Trophoblast cell (in vitro differentiated cells and primary cell): ENCODE data around the gene XPR1.
"Not testable (repeated sequence)": the region's sequence is repeated elsewhere in the genome, so short reads cannot be mapped to it uniquely, and the experiment has no call there.

Experiments used
- DNase-seq, 2 donors: peaks; one replicate each; pipeline ENCODE4 v3.0.0-alpha.2; 2016
- H2AFZ ChIP-seq: 2 replicates; pipeline ENCODE4 v1.6.1; 2013; ENCODE audit warnings: low read length, moderate library complexity, mild to moderate bottlenecking; ENCODE audit not compliant: insufficient read depth, poor library complexity
- H2AK5ac ChIP-seq: 2 replicates; pipeline ENCODE4 v1.6.1; 2013; ENCODE audit warnings: mild to moderate bottlenecking, low read length
- H2BK120ac ChIP-seq: 2 replicates; pipeline ENCODE4 v1.6.1; 2013; ENCODE audit warnings: low read length, mild to moderate bottlenecking, moderate library complexity; ENCODE audit not compliant: insufficient read depth, poor library complexity
- H2BK12ac ChIP-seq: 2 replicates; pipeline ENCODE4 v1.6.1; 2013; ENCODE audit warnings: mild to moderate bottlenecking, low read length, moderate library complexity
- H2BK5ac ChIP-seq: 2 replicates; pipeline ENCODE4 v1.6.1; 2013; ENCODE audit warnings: low read length, low read depth, moderate library complexity, mild to moderate bottlenecking; ENCODE audit not compliant: poor library complexity
- H3K14ac ChIP-seq: 2 replicates; pipeline ENCODE4 v1.6.1; 2013; ENCODE audit warnings: mild to moderate bottlenecking, low read length
- H3K18ac ChIP-seq: 2 replicates; pipeline ENCODE4 v1.6.1; 2013; ENCODE audit warnings: mild to moderate bottlenecking, low read length
- H3K23ac ChIP-seq: 2 replicates; pipeline ENCODE4 v1.6.1; 2013; ENCODE audit warnings: low read length
- H3K27ac ChIP-seq: 2 replicates; pipeline ENCODE4 v1.5.1; 2013; ENCODE audit warnings: low read depth, mild to moderate bottlenecking, inconsistent platforms, low read length, moderate library complexity
- H3K27me3 ChIP-seq: 2 replicates; pipeline ENCODE4 v1.6.1; 2013; ENCODE audit warnings: inconsistent platforms, mild to moderate bottlenecking, low read length, moderate library complexity; ENCODE audit not compliant: insufficient read depth
- H3K36me3 ChIP-seq, 2 experiments: 1 replicate in 1 of 2; 2 replicates in 1 of 2; pipeline ENCODE4 v1.6.1; 2013; ENCODE audit warnings: low read length in 2 of 2, mild to moderate bottlenecking in 2 of 2, moderate library complexity in 1 of 2; ENCODE audit not compliant: insufficient read depth in 2 of 2, control insufficient read depth in 1 of 2
- H3K4ac ChIP-seq: 2 replicates; pipeline ENCODE4 v1.6.1; 2013; ENCODE audit warnings: low read depth, mild to moderate bottlenecking, low read length, moderate library complexity
- H3K4me1 ChIP-seq, 2 experiments: 1 replicate in 1 of 2; 2 replicates in 1 of 2; pipeline ENCODE4 v1.6.1; 2013; ENCODE audit warnings: low read length in 2 of 2, mild to moderate bottlenecking in 2 of 2, moderate library complexity in 1 of 2; ENCODE audit not compliant: insufficient read depth in 2 of 2, control insufficient read depth in 1 of 2
- H3K4me2 ChIP-seq: 2 replicates; pipeline ENCODE4 v1.6.1; 2013; ENCODE audit warnings: inconsistent platforms, mild to moderate bottlenecking, low read length, moderate library complexity
- H3K4me3 ChIP-seq: 2 replicates; pipeline ENCODE4 v1.5.1; 2013; ENCODE audit warnings: mild to moderate bottlenecking, low read depth, low read length, inconsistent platforms
- H3K79me1 ChIP-seq: one replicate; pipeline ENCODE4 v1.6.1; 2013; ENCODE audit warnings: low read length
- H3K79me2 ChIP-seq: 2 replicates; pipeline ENCODE4 v1.6.1; 2013; ENCODE audit warnings: low read length, mild to moderate bottlenecking; ENCODE audit not compliant: control insufficient read depth, insufficient read depth, poor library complexity
- H3K9ac ChIP-seq: 2 replicates; pipeline ENCODE4 v1.6.1; 2013; ENCODE audit warnings: mild to moderate bottlenecking, low read length
- H3K9me3 ChIP-seq: 2 replicates; pipeline ENCODE4 v1.6.1; 2013; ENCODE audit warnings: low read depth, mild to moderate bottlenecking, control low read depth, inconsistent platforms, low read length; ENCODE audit not compliant: insufficient read depth
- H4K12ac ChIP-seq: 2 replicates; pipeline ENCODE4 v1.6.1; 2013; ENCODE audit warnings: low read depth, mild to moderate bottlenecking, low read length, moderate library complexity
- H4K8ac ChIP-seq: 2 replicates; pipeline ENCODE4 v1.6.1; 2013; ENCODE audit warnings: low read depth, mild to moderate bottlenecking, low read length, moderate library complexity
- H4K91ac ChIP-seq: one replicate; pipeline ENCODE4 v1.6.1; 2013; ENCODE audit warnings: low read depth, mild to moderate bottlenecking, low read length, moderate library complexity
- WGBS: extraction: QIAGEN DNeasy Blood & Tissue Kit; methylation state at CpG from one replicate; pipeline ENCODE4 v1.1.7; 2013; ENCODE audit warnings: missing lambda C conversion rate; ENCODE audit not compliant: insufficient read length, insufficient coverage; ENCODE audit errors: extremely low coverage; 5-methylcytosine and 5-hydroxymethylcytosine counted together

XPR1 gene

DNA sequence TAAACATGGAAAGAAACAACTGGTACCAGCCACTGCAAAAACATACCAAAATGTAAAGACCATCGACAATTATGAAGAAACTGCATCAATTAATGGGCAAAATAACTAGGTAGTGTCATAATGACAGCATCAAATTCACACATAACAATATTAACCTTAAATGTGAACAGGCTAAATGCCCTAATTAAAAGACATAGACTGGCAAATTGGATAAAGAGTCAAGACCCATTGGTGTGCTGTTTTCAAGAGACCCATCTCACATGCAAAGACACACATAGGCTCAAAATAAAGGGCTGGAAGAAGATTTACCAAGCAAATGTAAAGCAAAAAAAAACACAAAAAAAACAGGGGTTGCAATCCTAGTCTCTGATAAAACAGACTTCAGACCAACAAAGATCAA lies 201.4 kb downstream of the XPR1 start:
- H2BK12ac ChIP-seq, H3K9me3 ChIP-seq, H3K18ac ChIP-seq, H3K4ac ChIP-seq, H2BK5ac ChIP-seq, H3K4me2 ChIP-seq, H4K8ac ChIP-seq, H3K79me2 ChIP-seq, H4K91ac ChIP-seq, H3K79me1 ChIP-seq, H3K14ac ChIP-seq, H2AK5ac ChIP-seq, H3K36me3 ChIP-seq, H3K9ac ChIP-seq, H3K23ac ChIP-seq, H3K27ac ChIP-seq, H3K27me3 ChIP-seq, H4K12ac ChIP-seq, H3K4me3 ChIP-seq, H3K4me1 ChIP-seq, H2BK120ac ChIP-seq, H2AFZ ChIP-seq, DNase-seq: not testable (repeated sequence)
- no CpG with 5 or more reads among the region's 1 CpG for WGBS

- no peak overlapping the region for H4K8ac ChIP-seq
- no peak overlapping the region for H2BK120ac ChIP-seq
- no peak overlapping the region for H2AK5ac ChIP-seq
- no peak overlapping the region for H3K14ac ChIP-seq
- no peak overlapping the region for H3K9ac ChIP-seq
- no peak overlapping the region for H2BK5ac ChIP-seq
- H4K91ac ChIP-seq = no peak overlapping the region
- DNase-seq = no peak
- H3K4me2 ChIP-seq = no peak overlapping the region
- WGBS = no CpG with 5 or more reads among the region's 6 CpGs
- H3K79me1 ChIP-seq = no peaks in the 10 kb centered on the region
- H3K4ac ChIP-seq = no peak overlapping the region
- no peak overlapping the region for H4K12ac ChIP-seq
- H3K4me1 ChIP-seq = no peaks in the 10 kb centered on the region
- no peaks in the 10 kb centered on the region for H3K36me3 ChIP-seq
- no peak overlapping the region for H3K18ac ChIP-seq
- H2BK12ac ChIP-seq = no peak overlapping the region
- H3K4me3 ChIP-seq = no peak overlapping the region
- H3K27me3 ChIP-seq = no peaks in the 10 kb centered on the region
- no peak overlapping the region for H2AFZ ChIP-seq
- H3K27ac ChIP-seq = no peak overlapping the region
- H3K9me3 ChIP-seq = no peaks in the 10 kb centered on the region
- H3K23ac ChIP-seq = no peak overlapping the region
- H3K79me2 ChIP-seq = no peaks in the 10 kb centered on the region
These were observed 204.6 kb downstream of the XPR1 start for GRCh38 chr1:180836449-180836848.

- H4K91ac ChIP-seq = no peak overlapping the region
- no peak overlapping the region for H2AK5ac ChIP-seq
- no peaks in the 10 kb centered on the region for H3K79me1 ChIP-seq
- H3K27ac ChIP-seq = no peak overlapping the region
- H2BK5ac ChIP-seq = no peak overlapping the region
- no peaks in the 10 kb centered on the region for H3K9me3 ChIP-seq
- H3K23ac ChIP-seq = no peak overlapping the region
- DNase-seq = no peak
- H3K18ac ChIP-seq = no peak overlapping the region
- H2AFZ ChIP-seq = no peak overlapping the region
- H3K36me3 ChIP-seq = no peaks in the 10 kb centered on the region
- WGBS = no CpG with 5 or more reads among the region's 3 CpGs
- H2BK120ac ChIP-seq = no peak overlapping the region
- H3K4me2 ChIP-seq = no peak overlapping the region
- H3K27me3 ChIP-seq = no peaks in the 10 kb centered on the region
- H4K8ac ChIP-seq = no peak overlapping the region
- no peak overlapping the region for H3K14ac ChIP-seq
- H2BK12ac ChIP-seq = no peak overlapping the region
- H3K4me1 ChIP-seq = no peaks in the 10 kb centered on the region
- no peaks in the 10 kb centered on the region for H3K79me2 ChIP-seq
- no peak overlapping the region for H4K12ac ChIP-seq
- H3K4me3 ChIP-seq = no peak overlapping the region
- no peak overlapping the region for H3K9ac ChIP-seq
- H3K4ac ChIP-seq = no peak overlapping the region
These were observed 205.2 kb downstream of the XPR1 start for GRCh38 chr1:180837020-180837419.

- Histone ChIP-seq H3K27me3 (no peaks in the 10 kb centered on the region), H3K79me2 (no peaks in the 10 kb centered on the region), H3K4me2 (no peak overlapping the region), H3K27ac (no peak overlapping the region), H2BK120ac (no peak overlapping the region), H3K79me1 (no peaks in the 10 kb centered on the region), H2BK12ac (no peak overlapping the region), H3K36me3 (no peaks in the 10 kb centered on the region), H2AFZ (no peak overlapping the region), H4K8ac (no peak overlapping the region), H3K9ac (no peak overlapping the region), H3K4me3 (no peak overlapping the region), H3K4me1 (no peaks in the 10 kb centered on the region), H3K4ac (no peak overlapping the region), H3K23ac (no peak overlapping the region), H3K18ac (no peak overlapping the region), H4K12ac (no peak overlapping the region), H3K14ac (no peak overlapping the region), H3K9me3 (no peaks in the 10 kb centered on the region), H4K91ac (no peak overlapping the region), H2BK5ac (no peak overlapping the region), H2AK5ac (no peak overlapping the region)
- no CpG with 5 or more reads among the region's 3 CpGs for WGBS
- no peak for DNase-seq
These were observed 206.7 kb downstream of the XPR1 start for GRCh38 chr1:180838535-180838934.
